AG09319 (cell line): Measurements from ENCODE around the gene IGFL1.
"Not testable (repeated sequence)": the region's sequence is repeated elsewhere in the genome, so short reads cannot be mapped to it uniquely, and the experiment has no call there.

Source experiments
- DNase-seq: peaks from one replicate; pipeline ENCODE4 v3.0.0-alpha.2; 2010; ENCODE audit warnings: low read depth; ENCODE audit errors: extremely low read depth
- CTCF ChIP-seq: IDR thresholded peaks from 2 replicates; pipeline ENCODE4 v1.5.1; 2011; ENCODE audit warnings: low read depth, mild to moderate bottlenecking, inconsistent platforms, low read length, moderate library complexity

The IGFL1 gene

GRCh38 chr19:46189971-46190888 is 39.3 kb upstream of the IGFL1 start:
- DNase-seq, result no peak
- TF ChIP-seq CTCF, result no peak

GRCh38 chr19:46191356-46191755 is 38.2 kb upstream of the IGFL1 start:
- DNase-seq, result no peak
- no peak for TF ChIP-seq CTCF

- no peak for TF ChIP-seq CTCF
- DNase-seq, result no peak
Measured at GRCh38 chr19:46191972-46192371, 37.6 kb upstream of the IGFL1 start.

- DNase-seq, result not testable (repeated sequence)
Measured at GRCh38 chr19:46192626-46192991, 36.9 kb upstream of the IGFL1 start.

GRCh38 chr19:46192992-46193650 is 36.4 kb upstream of the IGFL1 start:
- no peak for DNase-seq
- TF ChIP-seq CTCF, result no peak

- DNase-seq, result no peak
- TF ChIP-seq CTCF, result no peak
Measured at GRCh38 chr19:46193678-46194077, 35.9 kb upstream of the IGFL1 start.

GRCh38 chr19:46195104-46195503 is 34.4 kb upstream of the IGFL1 start:
- no peak for TF ChIP-seq CTCF
- no peak for DNase-seq

- not testable (repeated sequence) for DNase-seq
Measured at GRCh38 chr19:46195919-46196318, 33.6 kb upstream of the IGFL1 start.
